ENCODE measurements around the gene SERPINB2. TPM values are rescaled to one million over a fixed set of nuclear protein-coding genes. Genes with fewer than 3 reads are reported as not detected.
A peak's percentile ranks its signal among the peaks of the same experiment; 100 is the strongest.
"Not testable (repeated sequence)": the region's sequence is repeated elsewhere in the genome, so short reads cannot be mapped to it uniquely, and the experiment has no call there.

SERPINB2 gene
- total RNA-seq, 1 experiment from 2014 or later: 108 TPM

- DNase-seq (ENCODE audit: extremely low read depth, low read depth): no peak
Measured at GRCh38 chr18:63930773-63931354, 43.4 kb downstream of the SERPINB2 start.

GRCh38 chr18:63936156-63936931 is 48.8 kb downstream of the SERPINB2 start:
- DNase-seq (ENCODE audit: extremely low read depth, low read depth): peak; percentile 82

DNA sequence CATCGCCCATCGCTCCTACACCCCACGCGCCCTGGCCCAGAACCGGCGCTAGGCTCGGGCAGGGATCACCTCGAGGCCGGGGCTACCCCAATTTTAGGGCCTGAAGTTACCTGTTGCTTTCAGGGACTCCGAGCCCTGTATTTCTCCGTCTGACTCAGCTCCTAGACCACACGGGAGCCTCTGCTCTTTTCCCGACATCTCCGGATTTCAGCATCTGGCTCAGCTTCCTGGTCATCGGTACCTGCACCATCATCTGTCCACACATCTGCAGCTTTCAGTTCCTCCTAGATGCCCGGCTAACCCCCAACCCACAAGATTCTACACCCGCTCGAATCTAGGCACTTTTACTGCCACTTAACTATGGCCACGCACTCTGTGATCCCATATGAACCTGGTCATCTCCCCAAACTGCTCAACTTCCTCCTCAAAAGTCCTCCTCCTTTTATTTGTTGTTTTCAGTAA is 49.5 kb downstream of the SERPINB2 start:
- DNase-seq (ENCODE audit: extremely low read depth, low read depth): no peak

DNA sequence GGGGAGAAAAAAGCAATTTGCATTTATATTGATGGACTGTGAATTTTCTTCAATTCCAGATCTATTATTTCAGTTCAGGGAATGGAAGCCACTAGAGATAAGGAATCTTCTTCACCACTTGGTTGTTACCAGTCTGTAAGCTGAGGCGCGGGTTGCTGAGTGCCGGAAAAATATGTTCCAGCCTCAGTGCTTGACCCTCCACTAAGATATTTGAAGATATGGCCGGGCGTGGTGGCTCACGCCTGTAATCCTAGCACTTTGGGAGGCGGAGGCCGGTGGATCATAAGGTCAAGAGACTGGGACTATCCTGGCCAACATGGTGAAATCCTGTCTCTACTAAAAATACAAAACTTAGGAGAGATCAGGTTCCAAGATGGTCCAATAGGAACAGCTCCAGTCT is 52.5 kb downstream of the SERPINB2 start:
- no peak for DNase-seq (ENCODE audit: extremely low read depth, low read depth)

DNA sequence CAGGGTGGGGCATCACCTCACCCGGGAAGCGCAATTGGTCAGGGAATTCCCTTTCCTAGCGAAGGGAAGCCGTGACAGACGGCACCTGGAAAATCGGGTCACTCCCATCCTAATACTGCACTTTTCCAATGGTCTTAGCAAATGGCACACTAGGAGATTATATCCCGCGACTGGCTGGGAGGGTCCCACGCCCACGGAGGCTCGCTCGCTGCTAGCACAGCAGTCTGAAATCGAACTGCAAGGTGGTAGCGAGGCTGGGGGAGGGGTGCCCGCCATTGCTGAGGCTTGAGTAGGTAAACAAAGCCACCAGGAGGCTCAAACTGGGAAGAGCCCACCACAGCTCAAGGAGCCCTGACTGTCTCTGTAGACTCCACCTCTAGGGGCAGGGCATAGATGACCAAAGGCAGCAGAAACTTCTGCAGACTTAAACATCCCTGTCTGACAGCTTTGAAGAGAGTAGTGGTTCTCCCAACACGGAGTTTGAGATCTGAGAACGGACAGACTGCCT is 53.1 kb downstream of the SERPINB2 start:
- not testable (repeated sequence) for DNase-seq (ENCODE audit: extremely low read depth, low read depth)

GRCh38 chr18:63947051-63947790 is 59.7 kb downstream of the SERPINB2 start:
- DNase-seq (ENCODE audit: extremely low read depth, low read depth): no peak

GRCh38 chr18:63949068-63949737 is 61.7 kb downstream of the SERPINB2 start, which contains the start of gene HMSD:
Gene HMSD (plus strand): TSS chr18:63949301. CDS start chr18:63953456, 4,155 bp downstream.
- DNase-seq (ENCODE audit: extremely low read depth, low read depth): peak; percentile 55

DNA sequence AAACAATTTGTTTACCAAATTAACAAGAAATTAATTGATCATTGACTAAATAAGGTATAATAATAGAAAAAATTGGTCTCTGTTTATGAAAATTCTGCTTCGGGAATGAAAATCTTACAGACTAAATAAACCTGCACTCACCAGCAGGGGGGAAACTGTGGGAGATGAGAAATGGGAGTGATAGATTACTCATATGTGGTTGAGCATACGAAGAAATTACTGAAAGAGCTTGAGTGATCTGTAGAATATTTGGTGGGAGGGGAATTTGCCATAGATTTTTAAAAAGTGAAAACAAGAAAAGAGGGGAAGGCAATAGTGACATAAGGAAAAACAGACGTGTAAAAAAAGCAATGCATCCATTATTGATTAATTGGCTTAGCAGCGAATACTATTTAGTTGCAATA is 63.8 kb downstream of the SERPINB2 start:
- no peak for DNase-seq (ENCODE audit: extremely low read depth, low read depth)

Other genes starting within 250 kb of the SERPINB2 start
- gene SERPINB4, start 243.4 kb upstream of the SERPINB2 start, total RNA-seq (2014; rRNA removed; shearing (Covaris generic)): not detected in 2 replicates
- gene SERPINB3, start 225.8 kb upstream of the SERPINB2 start, total RNA-seq (2014; rRNA removed; shearing (Covaris generic)): 0.15 and 0.23 TPM in 2 replicates
- 107 and 126 TPM in 2 replicates for gene SERPINB11, start 184.7 kb upstream of the SERPINB2 start, total RNA-seq (2014; rRNA removed; shearing (Covaris generic))
- 0.32 TPM in 1 of 2 replicates, not detected in the other for gene SERPINB7, start 112.3 kb upstream of the SERPINB2 start, total RNA-seq (2014; rRNA removed; shearing (Covaris generic))
- gene SERPINB10, start 20.3 kb downstream of the SERPINB2 start, total RNA-seq (2014; rRNA removed; shearing (Covaris generic)): not detected in 2 replicates
- gene HMSD, start 61.6 kb downstream of the SERPINB2 start, total RNA-seq (2014; rRNA removed; shearing (Covaris generic)): 0.50 and 0.81 TPM in 2 replicates
- 52.9 and 54.6 TPM in 2 replicates for gene SERPINB8, start 82.4 kb downstream of the SERPINB2 start, total RNA-seq (2014; rRNA removed; shearing (Covaris generic))